ENCODE data around the gene FYB1. TPM values are rescaled to one million over a fixed set of nuclear protein-coding genes. Genes with fewer than 3 reads are reported as not detected.

The FYB1 gene
- total and polyA plus RNA-seq, 2 of the 4 experiments (the other 2 are of a cell fraction), result not detected

GRCh38 chr5:39107350-39107749 is 112.0 kb downstream of the FYB1 start:
- ChIA-PET POLR2A (ENCODE audit: unreplicated experiment) (no interaction called here), CTCF (no interaction called here)
- ATAC-seq (ENCODE audit: low read depth) (no peak), DNase-seq (no peak)
- Histone ChIP-seq H3K4me3 (ENCODE audit: insufficient read depth, low read depth, low read length) (no peak overlapping the region), H2BK120ac (ENCODE audit: low read depth, low read length) (no peak overlapping the region), H2AK5ac (ENCODE audit: low read depth, low read length) (no peak overlapping the region), H3K27me3 (ENCODE audit: control insufficient read depth, insufficient read depth, low read length) (no peaks in the 10 kb centered on the region), H3K4me1 (ENCODE audit: control insufficient read depth, insufficient read depth, low read length) (peaks cover 9% of the 10 kb centered on the region), H3K9ac (ENCODE audit: low read depth, low read length) (no peak overlapping the region), H2BK20ac (ENCODE audit: low read depth, low read length) (no peak overlapping the region), H3K9me1 (ENCODE audit: insufficient read depth, low read length) (peaks cover 10% of the 10 kb centered on the region; the same call in 1 of the 2 replicates), H4K8ac (ENCODE audit: low read depth in 2 of 2, low read length in 2 of 2) (no peak overlapping the region), H3K9me3 (ENCODE audit: control insufficient read depth, insufficient read depth, low read length) (no peaks in the 10 kb centered on the region), H3K14ac (replicated peaks; ENCODE audit: low read depth, low read length) (no peak overlapping the region), H3K4ac (ENCODE audit: low read depth, low read length) (no peak overlapping the region), H2AK9ac (replicated peaks; ENCODE audit: low read depth, low read length, poor library complexity) (no peak overlapping the region), H3K27ac (ENCODE audit: insufficient read depth, low read length) (no peak overlapping the region), H2BK15ac (ENCODE audit: low read depth, low read length) (0 out of 3 replicates have a peak overlapping the region, but pooled peaks have one; percentile 52), H3K56ac (ENCODE audit: extremely low read depth, insufficient read depth, low read length) (no peak overlapping the region), H4K5ac (ENCODE audit: low read depth, low read length) (no peak overlapping the region), H4K91ac (ENCODE audit: insufficient read depth, low read depth, low read length) (no peak overlapping the region), H4K20me1 (ENCODE audit: insufficient read depth, low read length) (no peaks in the 10 kb centered on the region), H3K4me2 (ENCODE audit: low read depth, low read length) (no peak overlapping the region), H3K23ac (ENCODE audit: low read depth, low read length) (no peak overlapping the region), H3K18ac (ENCODE audit: low read depth, low read length) (no peak overlapping the region), H2BK5ac (ENCODE audit: low read depth, low read length, poor library complexity, severe bottlenecking) (no peak overlapping the region), H3K36me3 (ENCODE audit: control insufficient read depth, insufficient read depth, low read length) (no peaks in the 10 kb centered on the region), H2AFZ (replicated peaks; ENCODE audit: low read length, poor library complexity) (no peak overlapping the region), H3K79me1 (ENCODE audit: low read depth in 1 of 2, low read length in 2 of 2) (no peaks in the 10 kb centered on the region)
- dilution Hi-C loops (cut with HindIII; ENCODE audit: low sequenced_read_pairs, unreplicated experiment), result no loop called here
- intact Hi-C loops (cut with micrococcal nuclease), result no loop called here
- BruUV-seq (replicated peaks), result no TSS peak
- in situ Hi-C loops (cut with MboI; ENCODE audit: low sequenced_read_pairs), result no loop called here
- no peak for TF ChIP-seq FOS (IDR thresholded peaks at IDR 0.05; ENCODE audit: low read depth, low read length)
